HG03045 (cell line): ENCODE data around the gene RYR3.

Experiments used
- ATAC-seq: cut with Tn5 transposase; IDR thresholded peaks from one replicate; pipeline ENCODE4 v1.9.1; 2021; ENCODE audit warnings: mild to moderate bottlenecking, moderate library complexity; ENCODE audit not compliant: unreplicated experiment

RYR3 gene

DNA sequence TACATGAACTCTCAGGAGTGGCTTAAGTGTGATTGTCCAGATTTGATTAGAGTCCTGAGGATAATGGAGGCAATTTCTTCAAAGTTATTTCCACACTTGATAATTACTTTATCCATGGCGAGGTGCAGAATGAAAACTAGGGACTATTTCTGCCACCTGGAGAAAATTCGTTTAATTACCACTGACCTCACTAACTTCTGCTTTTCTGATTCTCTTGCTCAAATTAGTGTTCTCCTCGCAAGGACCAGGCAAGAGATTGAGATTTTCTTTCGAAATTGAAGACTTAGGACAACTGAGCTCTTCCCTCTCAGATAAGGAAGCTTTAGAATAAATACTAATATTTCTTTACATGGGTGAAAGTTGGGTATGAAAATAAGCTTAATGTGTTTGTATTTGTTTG is 135.2 kb downstream of the RYR3 start:
- ATAC-seq: no peak

DNA sequence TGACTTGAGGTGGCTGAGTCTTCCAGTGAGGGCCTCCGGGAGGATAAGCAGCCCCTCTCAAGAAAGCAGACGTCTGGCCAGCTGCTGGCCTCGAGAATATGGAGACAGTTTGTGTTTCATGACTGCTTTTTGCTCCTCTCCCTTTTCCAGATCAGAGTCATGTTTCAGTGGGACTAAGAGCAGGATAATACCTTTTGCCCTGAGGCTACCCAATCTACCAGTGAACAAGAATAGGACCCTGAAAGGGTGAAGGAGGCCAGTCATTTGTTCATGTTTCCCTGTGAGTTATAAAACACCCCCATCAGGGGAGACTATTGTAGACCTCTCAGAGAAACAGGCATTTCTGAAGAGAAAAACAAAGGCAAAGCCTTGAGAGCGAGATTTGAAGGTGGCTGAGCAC is 137.4 kb downstream of the RYR3 start:
- no peak for ATAC-seq

DNA sequence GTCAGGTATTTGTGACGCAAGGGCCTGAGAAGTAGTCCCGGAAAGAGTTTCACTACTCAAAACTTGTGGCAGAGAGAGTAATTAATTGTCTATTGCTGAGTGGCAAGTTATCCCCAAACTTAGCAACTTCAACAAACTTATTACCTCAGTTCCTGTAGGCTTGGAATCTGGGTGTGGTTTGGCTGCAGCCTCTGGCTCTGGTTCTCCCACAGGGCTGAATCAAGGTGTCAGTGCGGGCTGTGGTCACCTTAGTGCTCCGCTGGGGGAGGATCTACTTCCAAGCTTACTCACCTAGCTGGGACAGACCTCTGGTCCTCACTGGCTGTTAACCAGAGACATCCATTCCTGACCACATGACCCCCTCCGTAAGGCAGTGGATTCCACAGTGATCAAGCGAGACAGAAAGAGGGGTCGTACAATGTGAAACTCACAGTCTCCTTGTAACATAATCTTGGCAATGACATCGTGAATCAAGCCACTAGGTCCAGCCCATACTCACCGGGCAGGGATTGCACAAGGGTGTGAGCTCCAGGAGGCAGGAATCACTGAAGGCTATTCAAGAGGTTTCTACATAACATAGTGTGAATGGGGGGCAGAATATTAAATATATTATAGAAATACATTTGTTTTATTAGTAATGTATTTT is 138.3 kb downstream of the RYR3 start:
- ATAC-seq: no peak

DNA sequence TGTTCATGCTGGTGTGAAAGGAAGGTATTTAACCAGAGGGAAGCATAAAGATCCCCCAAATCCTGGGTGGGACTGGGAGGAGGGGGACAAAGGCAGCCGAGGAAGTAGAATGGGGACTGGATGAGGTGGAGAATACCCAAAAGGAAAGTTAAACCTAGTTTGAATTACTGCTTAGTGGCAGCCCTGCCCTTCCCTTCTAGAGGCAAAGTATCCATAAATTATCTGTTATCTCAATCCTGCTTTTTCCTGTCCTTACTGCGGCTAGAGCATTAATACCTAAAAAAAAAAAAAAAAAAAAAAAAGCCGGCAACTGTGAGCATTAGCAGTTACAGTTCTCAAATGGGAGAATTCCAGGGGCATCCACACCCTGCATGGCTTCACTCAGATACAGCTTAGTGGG is 139.0 kb downstream of the RYR3 start:
- ATAC-seq: no peak

DNA sequence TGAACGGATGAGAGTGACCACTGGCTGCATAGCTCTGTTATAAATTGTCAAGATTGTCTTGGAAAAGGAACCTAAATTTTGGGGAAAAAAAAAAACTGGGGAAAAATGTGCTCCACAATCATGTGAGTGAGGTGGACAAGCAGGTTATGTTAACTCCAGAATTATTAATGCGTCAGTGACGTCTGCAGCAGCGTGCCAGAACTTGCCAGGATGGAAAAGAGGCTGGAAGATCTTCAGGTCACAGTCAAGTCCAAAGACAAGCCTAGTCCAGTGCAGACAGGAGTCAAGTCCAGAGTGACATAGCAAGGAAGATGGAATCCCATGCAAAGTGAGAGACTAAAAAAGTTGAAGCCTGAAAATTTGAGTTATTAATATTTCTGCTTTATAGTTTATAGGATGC is 140.6 kb downstream of the RYR3 start:
- ATAC-seq: no peak

DNA sequence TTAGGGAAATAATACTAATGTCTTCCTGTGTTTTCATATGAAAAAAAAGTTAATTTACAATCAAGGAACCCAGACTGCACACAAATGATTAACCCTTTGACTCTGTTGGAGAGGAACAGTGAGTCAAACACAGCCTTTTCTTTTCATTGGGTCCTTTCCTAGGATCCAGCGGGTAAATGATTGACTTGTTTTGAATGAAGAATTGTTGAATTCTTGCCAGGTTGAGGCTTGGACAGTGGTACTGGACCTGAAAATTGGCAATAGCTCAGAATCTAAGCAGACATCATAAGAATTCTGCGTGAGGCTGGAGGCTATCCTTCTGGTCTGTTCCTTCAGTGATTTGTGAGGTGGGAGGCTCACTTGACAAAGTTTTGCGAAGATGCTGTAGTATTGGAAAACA is 143.0 kb downstream of the RYR3 start:
- ATAC-seq: no peak

DNA sequence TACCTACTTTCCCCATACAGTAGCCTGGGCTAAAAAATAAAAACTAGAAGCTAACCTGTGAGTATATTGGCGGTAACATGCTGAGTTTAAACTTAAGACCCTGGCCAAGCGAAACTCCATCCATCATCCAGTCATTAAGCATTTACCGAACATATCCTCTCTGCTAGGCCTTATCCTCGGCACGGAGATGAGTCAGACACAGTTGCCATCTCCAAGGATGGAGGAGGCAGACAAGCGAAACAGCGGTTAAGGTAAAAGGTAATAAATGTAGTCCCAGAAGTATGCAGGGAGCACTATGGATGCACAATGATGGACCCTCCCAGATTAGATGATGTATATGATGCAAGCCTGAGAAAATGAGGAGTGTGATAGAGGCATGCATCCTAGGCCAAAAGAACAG is 143.6 kb downstream of the RYR3 start:
- ATAC-seq: no peak

DNA sequence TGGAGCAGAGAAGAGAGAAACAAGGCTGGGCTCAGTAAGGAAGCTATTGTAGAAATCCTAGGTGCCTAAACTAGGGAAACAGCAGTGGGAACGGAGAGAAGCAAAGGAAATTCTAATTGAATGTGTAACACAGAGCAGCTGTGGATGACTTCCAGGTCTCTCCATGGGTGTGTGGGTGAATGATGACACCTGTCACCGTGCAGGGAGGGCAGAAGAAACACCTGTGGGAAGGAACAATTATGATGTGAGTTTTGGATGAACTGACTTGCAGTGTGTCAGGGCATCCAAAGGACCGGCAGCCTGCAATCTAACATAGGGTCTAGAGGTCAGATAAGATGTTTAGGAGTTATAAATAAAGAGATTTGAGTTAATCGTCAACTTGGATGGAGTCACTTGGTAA is 144.2 kb downstream of the RYR3 start:
- no peak for ATAC-seq

DNA sequence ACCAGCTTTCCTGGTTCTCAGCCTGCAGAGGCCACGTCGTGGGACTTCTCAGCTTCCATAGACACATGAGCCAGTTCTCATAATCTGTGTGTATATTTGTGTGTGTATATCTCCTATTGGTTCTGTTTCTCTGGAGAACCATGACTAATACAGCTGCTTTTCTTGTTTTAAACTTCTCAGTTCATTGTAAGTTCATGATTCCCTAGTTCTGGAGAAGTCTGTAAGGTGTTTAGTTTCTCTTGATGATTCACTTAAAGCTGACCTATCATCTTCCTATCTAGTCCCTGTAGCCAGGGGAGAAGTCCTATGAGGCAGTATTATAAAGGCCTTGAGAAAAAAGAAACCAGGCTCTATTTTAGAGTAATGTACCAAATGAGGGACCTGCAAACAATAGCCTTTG is 147.7 kb downstream of the RYR3 start:
- ATAC-seq: no peak

DNA sequence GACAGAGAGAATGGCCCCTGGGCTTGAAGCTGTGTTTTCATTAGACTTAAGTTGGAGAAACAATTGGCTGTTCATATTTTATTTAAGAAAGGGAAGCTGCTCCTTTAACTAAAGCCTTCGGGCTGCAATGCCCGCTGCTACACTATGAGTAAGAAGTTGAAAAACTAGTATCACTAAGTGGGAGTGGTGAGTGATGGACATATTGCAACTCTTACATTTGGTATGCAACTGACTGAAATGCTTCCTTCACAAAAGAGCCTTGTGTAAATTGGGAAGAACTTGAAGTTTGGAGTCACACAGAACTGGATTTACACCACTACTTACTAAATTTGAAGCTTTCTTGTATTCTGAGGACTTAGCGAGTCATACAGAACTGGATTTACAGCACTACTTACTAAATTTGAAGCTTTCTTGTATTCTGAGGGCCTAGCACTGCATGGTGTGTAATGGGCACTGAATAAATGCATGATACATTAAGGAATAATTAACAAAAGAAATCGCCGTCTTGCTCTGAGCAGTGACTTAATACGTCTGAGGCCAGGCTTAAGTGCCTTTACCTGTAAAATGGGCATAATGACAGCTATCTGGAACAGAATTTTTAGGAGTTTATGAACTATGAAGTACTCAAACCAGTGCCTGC is 149.5 kb downstream of the RYR3 start:
- ATAC-seq: no peak

DNA sequence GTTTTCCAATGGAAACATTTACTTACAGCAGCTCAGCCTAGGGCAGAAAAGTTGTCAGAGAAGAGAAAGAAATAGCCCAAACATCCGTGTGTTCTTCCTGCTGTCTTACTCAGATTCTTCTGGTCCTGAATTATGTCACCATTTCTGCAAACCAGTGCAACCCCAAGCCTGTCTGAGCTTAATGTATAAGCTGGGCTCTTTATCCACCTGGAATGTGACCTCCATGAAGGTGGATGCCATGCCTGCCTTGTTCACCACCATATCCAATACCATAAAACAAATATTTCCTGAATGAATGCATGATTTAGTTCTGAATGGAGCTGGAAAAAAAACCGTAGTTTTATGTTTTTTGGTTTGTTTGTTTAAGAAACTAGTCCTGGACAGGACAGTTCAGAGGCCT is 150.9 kb downstream of the RYR3 start:
- no peak for ATAC-seq

DNA sequence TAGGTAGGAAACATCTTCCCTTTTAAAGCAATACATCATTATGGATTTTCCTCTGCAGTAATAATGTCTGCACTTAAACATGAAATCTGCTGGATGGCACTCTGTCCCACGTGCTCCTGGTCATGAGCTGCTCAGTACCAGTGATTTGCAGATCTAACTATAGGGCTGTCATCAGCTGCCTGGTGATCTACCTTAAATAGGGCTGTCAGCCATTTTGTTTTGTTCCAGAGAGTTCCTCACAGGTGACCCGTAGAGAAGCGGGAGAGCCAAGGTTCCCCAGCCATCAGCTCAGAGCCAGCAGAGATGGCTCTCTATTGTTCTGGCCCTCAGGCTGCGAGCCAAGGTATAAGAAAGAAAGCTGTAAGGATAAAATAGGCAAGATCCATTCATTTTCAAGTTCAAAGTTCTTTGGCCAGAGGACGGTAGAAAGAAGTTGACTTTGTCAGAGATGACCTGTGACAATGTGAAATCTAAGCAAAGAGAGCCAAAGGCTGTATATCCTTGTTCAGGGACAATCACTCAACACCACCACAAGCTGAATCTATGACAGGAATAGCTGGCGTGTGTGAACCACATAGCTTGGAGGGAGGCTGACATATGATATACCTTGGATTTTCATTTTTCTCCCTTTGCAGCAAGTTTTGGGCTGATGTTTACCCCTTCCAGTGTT is 156.5 kb downstream of the RYR3 start:
- ATAC-seq: no peak

DNA sequence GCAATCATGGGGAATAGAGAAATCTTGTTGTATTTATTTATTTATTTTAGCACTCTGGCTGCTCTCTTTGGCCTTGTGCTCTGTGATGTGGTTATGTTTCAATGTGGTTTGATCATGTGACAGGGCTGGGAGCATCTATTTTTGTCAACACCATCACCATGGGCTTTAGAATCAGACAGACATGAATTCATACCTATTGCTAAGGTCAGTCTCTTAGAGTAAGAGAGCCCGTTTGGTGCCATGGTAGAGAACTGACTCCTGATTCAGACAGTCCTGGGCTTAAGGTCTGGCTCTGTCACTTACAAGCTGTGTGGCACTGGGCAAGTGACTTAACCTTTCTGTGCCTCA is 157.0 kb downstream of the RYR3 start:
- no peak for ATAC-seq

DNA sequence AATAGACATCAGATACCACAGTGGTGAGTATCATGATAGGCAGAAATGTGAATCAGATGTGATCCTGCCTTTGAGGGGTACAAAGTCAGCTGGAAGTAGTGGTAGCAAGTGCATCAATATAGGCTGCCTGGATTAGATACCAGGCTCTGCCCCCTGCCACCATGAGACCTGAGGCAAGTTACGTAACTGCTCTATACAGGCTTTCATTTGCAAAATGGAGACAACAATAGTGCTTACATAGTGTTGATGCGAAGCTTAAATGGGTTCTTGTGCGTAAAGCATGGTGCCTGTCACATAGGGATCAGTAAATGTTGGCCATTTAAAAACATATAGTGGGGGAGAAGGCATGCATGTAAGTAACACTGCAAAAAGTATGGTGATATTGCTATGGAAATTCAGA is 158.0 kb downstream of the RYR3 start:
- ATAC-seq: no peak

DNA sequence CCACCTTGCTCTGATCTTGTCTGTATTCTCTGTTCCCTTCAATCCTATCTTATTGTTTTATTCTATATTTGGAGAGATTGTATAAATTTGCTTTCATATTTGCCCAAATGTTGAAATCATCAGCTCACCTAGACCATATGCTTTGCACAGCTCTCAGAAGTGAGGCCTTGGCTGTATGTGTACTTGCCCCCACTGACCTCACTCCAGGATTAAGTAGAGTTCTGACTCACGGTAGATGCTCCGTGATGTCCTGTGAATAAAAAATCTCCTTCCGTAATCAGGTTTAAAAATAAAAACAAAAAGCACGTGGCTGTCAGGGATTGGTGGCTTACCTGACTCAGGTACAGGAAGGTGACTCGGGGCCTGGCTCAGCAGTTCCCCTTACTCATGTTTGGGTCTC is 162.2 kb downstream of the RYR3 start:
- no peak for ATAC-seq

DNA sequence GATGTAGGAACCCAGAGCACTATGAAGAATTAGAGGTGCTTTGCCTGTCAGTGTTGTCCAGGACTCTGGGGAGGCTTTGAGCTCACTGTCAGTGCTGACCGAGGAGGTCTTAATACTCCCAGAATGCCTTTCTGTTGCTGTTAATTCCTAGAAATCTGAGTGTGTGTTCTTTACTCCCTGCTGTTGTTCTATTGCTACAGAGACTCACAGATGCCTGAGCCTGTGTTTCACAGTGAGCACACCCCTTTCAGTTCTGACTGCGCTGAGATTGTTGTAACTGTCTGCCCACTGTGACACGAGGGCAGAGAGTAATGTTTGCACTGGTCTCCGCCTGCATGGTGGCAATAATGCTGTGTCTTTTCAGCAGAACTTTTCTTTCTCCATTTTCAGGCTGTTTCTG is 162.9 kb downstream of the RYR3 start:
- no peak for ATAC-seq

DNA sequence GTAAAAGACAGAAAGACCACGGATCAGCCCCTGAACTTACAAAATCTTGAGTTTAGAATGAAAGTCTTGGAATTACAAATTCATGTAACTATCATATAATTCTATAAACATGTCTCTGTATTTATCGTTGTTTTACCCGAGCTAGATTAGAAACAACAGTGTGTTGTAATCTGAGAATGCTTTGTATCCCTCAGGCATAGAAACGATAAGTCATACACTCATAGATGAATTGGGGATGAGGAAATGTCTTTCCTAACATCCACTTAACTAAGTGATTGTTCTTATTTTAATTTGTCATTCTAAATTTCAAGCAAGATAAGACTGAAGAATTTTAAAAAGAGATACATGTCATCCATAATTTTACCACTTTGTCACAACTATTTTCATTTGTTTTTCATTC is 165.3 kb downstream of the RYR3 start:
- no peak for ATAC-seq

DNA sequence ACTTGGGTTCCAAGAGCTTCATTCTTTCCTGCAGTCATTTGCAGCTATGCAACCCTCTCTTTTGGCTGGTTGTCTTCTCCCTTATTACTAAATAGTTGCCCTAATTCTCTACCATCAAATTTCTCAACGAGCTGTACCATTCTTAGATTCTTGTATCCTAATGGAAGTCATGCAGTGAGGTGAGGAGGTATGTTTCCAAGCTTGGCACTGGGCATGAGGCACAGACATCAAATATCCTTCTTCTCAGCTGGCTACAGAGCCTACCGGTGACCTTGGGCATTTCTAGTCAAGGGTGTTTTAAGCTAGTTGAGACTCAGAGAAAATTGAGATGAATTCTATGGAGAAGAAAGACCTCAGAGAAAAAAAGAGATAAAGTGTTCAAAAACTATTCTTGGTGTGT is 166.1 kb downstream of the RYR3 start:
- ATAC-seq: no peak

DNA sequence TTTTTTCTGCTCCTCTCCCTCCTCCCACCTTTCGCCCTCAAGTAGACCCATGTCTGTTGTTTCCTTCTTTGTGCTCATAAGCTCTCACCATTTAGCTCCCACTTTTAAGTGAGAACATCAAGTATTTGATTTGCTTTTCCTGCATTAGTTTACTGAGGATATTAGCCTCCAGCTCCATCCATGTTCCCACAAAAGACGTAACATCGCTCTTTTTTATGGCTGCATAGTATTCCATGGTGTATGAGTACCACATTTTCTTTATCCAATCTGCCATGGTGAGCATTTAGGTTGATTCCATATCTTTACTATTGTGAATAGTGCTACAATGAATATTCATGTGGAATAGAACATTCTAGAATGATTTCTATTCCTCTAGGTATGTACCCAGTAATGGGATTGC is 178.6 kb downstream of the RYR3 start:
- no peak for ATAC-seq

DNA sequence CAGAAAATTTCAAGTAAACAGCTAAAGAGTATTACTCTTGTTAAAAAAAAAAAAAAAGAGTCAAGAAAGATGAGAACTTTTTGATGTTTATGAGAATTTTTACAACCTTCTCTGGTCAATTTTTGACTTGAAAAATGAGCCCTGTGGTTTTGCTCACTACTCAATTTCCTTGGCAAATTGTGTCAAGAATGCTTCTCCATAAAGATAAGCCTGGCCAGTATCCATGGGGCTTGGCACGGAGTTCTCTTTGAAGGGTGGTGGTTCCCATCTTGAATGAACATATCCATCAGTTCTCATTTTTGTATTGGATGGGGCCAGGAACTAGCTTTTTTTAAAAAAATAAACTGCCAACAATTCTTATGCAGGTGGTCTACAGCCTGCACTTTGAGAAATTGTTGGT is 179.9 kb downstream of the RYR3 start:
- no peak for ATAC-seq

DNA sequence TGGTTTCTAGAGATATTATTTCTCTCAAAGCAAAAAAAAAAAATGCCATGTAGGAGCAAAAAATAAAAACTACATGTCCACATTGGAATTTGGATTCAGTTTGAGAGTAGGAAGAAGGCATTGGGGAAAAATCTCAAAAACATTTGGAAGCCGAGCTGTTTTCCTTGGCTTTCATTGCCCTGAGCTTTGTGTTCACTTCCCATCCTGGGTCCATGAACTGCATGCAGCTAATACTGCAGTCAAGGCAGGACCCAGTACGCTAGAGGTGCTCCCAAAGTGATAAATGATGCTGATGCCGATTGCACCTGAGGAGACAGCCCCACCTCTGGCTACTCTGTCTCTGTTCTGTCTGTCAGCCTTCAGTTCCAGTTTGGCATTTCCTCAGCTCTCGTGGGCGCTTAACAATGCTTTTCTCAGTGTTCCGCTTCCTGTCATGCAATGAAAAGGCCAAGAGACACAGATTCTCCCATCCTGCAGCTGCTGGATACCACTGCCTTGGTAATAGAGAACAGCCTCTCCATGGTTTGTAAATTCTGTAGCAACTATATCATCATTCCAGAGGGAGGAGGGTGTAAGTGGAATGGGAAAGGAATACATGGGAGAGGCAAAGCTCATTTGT is 181.8 kb downstream of the RYR3 start:
- ATAC-seq: no peak

DNA sequence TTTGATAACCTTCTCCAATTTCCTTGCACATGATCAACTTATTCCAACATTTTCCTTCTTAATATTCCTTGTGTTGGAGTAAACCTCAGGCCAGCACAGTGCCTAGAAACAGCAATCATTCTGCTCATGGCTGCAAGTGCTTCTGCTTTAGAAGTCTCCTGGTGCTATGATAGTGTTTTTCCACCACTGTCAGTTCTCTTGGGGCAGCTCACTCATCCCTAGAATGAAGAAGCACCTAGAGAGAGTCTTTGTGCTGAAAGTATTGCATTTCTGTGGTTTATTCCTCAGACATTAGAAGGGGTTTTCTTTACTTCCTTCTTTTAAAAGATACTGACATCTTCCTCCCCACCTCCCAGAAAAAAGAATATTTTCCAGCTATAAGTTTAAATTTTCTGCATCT is 183.5 kb downstream of the RYR3 start:
- ATAC-seq: no peak
